ENCODE data around the gene SUCLG2.

SUCLG2 gene

DNA sequence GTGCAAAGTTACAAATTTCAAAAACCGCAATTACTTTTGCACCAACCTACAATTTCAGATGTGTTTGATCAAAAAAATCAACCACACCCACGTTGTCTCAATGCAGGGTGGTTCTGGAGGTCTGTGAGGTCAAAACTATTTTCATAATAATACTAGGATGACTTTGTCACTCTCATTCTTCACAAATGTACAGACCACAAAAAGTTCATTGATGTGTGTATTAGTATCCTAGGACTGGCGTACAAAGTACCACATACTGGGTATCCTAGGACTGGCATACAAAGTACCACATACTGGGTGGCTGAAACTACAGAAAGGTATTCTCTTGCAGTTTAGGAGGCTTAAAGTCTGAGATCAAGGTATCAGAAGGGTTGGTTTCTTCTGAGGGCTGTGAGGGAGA, 13.0 kb downstream of the SUCLG2 start:
- H2AFZ ChIP-seq (ENCODE audit: low read length), result no peak overlapping the region
- no peak overlapping the region for H3K27ac ChIP-seq (ENCODE audit: low read length)
- H3F3A ChIP-seq (ENCODE audit: insufficient read depth, low read length), result no peaks in the 10 kb centered on the region
- H3K4me3 ChIP-seq (ENCODE audit: low read length), result no peak overlapping the region
- no peaks in the 10 kb centered on the region for H3K36me3 ChIP-seq (replicated peaks; ENCODE audit: insufficient read depth, low read length)
- H3K4me2 ChIP-seq (ENCODE audit: low read depth, low read length), result no peak overlapping the region
- no peak overlapping the region for H3K9ac ChIP-seq (ENCODE audit: low read length)
- TF ChIP-seq EZH2 (optimal IDR thresholded peaks at IDR 0.05; ENCODE audit: low read depth, low read length), result no peak
- TF ChIP-seq EZH2phosphoT487 (IDR thresholded peaks at IDR 0.05; ENCODE audit: low read length), result no peak
- TF ChIP-seq, protein P1, sequence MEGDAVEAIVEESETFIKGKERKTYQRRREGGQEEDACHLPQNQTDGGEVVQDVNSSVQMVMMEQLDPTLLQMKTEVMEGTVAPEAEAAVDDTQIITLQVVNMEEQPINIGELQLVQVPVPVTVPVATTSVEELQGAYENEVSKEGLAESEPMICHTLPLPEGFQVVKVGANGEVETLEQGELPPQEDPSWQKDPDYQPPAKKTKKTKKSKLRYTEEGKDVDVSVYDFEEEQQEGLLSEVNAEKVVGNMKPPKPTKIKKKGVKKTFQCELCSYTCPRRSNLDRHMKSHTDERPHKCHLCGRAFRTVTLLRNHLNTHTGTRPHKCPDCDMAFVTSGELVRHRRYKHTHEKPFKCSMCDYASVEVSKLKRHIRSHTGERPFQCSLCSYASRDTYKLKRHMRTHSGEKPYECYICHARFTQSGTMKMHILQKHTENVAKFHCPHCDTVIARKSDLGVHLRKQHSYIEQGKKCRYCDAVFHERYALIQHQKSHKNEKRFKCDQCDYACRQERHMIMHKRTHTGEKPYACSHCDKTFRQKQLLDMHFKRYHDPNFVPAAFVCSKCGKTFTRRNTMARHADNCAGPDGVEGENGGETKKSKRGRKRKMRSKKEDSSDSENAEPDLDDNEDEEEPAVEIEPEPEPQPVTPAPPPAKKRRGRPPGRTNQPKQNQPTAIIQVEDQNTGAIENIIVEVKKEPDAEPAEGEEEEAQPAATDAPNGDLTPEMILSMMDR (IDR thresholded peaks at IDR 0.05; ENCODE audit: low read length), result no peak
- H3K9me2 ChIP-seq (replicated peaks; ENCODE audit: insufficient read depth, low read length), result no peaks in the 10 kb centered on the region
- 0 out of 2 replicates have a peak, but pooled peaks cover 3% of the 10 kb centered on the region for H3K4me1 ChIP-seq (ENCODE audit: low read length)
- no peaks in the 10 kb centered on the region for H4K20me1 ChIP-seq (ENCODE audit: insufficient read depth, low read length)
- peaks cover 49% of the 10 kb centered on the region for H3K79me2 ChIP-seq (ENCODE audit: low read length)
- H3K9me3 ChIP-seq (replicated peaks; ENCODE audit: insufficient read depth, low read length), result no peaks in the 10 kb centered on the region
- DNase-seq, result no peak
- H3K27me3 ChIP-seq (replicated peaks; ENCODE audit: insufficient read depth, low read length), result no peaks in the 10 kb centered on the region

DNA sequence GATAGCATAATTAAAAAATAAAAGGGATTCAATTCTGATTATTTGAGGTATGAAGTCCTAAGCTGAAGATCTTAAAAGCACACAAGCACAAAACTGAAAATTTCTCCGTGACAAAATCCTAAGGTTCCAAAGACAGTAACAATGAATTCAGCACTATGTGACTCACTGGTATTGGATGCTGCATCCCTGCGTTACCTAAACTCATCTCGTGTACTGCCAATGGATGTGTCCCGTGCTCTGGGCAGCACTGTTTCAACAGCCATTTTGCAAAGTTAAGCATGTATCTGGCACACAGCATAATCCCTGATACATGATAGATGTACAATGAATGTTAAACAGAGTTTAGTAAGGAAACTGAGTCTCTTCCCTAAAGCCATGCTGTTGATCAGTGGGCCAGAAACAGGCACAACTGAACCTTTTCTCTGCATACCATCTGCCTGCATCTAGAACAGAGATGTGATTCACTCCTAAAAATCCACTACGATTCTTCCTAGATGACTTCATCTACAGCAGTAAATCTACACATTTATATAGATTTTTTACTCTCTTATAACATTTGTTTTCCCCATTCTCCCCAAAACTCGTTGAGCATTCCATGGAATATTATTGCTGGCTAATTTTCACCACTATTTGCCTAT, 14.3 kb downstream of the SUCLG2 start:
- H3K9me2 ChIP-seq (replicated peaks; ENCODE audit: insufficient read depth, low read length), result no peaks in the 10 kb centered on the region
- no peak overlapping the region for H3K9ac ChIP-seq (ENCODE audit: low read length)
- no peaks in the 10 kb centered on the region for H3K27me3 ChIP-seq (replicated peaks; ENCODE audit: insufficient read depth, low read length)
- TF ChIP-seq EZH2phosphoT487 (IDR thresholded peaks at IDR 0.05; ENCODE audit: low read length), result no peak
- TF ChIP-seq, protein P1 (IDR thresholded peaks at IDR 0.05; ENCODE audit: low read length), result no peak
- TF ChIP-seq EZH2 (optimal IDR thresholded peaks at IDR 0.05; ENCODE audit: low read depth, low read length), result no peak
- peaks cover 51% of the 10 kb centered on the region for H3K79me2 ChIP-seq (ENCODE audit: low read length)
- no peak overlapping the region for H3K4me3 ChIP-seq (ENCODE audit: low read length)
- no peaks in the 10 kb centered on the region for H3K36me3 ChIP-seq (replicated peaks; ENCODE audit: insufficient read depth, low read length)
- no peaks in the 10 kb centered on the region for H3K9me3 ChIP-seq (replicated peaks; ENCODE audit: insufficient read depth, low read length)
- no peak overlapping the region for H3K4me2 ChIP-seq (ENCODE audit: low read depth, low read length)
- H4K20me1 ChIP-seq (ENCODE audit: insufficient read depth, low read length), result no peaks in the 10 kb centered on the region
- H3F3A ChIP-seq (ENCODE audit: insufficient read depth, low read length), result no peaks in the 10 kb centered on the region
- H3K4me1 ChIP-seq (ENCODE audit: low read length), result peaks cover 12% of the 10 kb centered on the region
- DNase-seq, result no peak
- no peak overlapping the region for H3K27ac ChIP-seq (ENCODE audit: low read length)
- no peak overlapping the region for H2AFZ ChIP-seq (ENCODE audit: low read length)

DNA sequence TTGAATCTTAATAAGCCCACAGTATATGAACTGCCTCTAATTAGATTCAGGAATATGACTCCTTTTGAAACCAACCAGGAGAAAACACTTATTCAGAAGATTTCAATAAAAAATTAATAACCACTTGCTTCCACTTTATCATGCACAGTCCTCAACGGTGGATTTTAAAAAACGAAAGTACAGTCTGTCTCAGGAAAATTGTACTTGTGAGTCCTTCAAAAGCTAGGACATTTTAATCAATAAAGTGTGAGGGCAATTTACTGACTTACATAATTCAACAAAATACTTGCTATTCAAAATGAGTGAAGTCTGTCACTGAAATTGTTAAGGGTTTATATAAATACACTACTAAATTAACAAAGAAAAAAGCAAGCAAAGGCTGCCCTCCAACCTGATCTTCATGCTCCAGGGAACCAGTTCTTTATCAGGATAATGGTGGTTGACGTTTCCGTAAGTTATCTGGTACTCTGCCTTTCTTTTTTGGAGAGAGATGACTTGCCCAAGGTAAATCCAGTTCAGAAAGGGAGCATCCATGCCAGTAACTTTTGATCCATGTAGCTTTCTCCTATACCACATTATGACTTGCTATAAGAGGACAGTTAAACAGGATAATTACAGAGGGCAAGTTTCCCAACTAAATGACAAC, 17.0 kb downstream of the SUCLG2 start:
- no peak for DNase-seq
- Histone ChIP-seq H3K27me3 (replicated peaks; ENCODE audit: insufficient read depth, low read length) (no peaks in the 10 kb centered on the region), H3F3A (ENCODE audit: insufficient read depth, low read length) (no peaks in the 10 kb centered on the region), H3K9ac (ENCODE audit: low read length) (no peak overlapping the region), H3K4me3 (ENCODE audit: low read length) (no peak overlapping the region), H4K20me1 (ENCODE audit: insufficient read depth, low read length) (no peaks in the 10 kb centered on the region), H3K9me2 (replicated peaks; ENCODE audit: insufficient read depth, low read length) (no peaks in the 10 kb centered on the region), H3K36me3 (replicated peaks; ENCODE audit: insufficient read depth, low read length) (no peaks in the 10 kb centered on the region), H3K79me2 (ENCODE audit: low read length) (peaks cover 60% of the 10 kb centered on the region), H2AFZ (ENCODE audit: low read length) (no peak overlapping the region), H3K4me2 (ENCODE audit: low read depth, low read length) (no peak overlapping the region), H3K27ac (ENCODE audit: low read length) (no peak overlapping the region), H3K4me1 (ENCODE audit: low read length) (peaks cover 20% of the 10 kb centered on the region), H3K9me3 (replicated peaks; ENCODE audit: insufficient read depth, low read length) (no peaks in the 10 kb centered on the region)
- TF ChIP-seq EZH2phosphoT487 (IDR thresholded peaks at IDR 0.05; ENCODE audit: low read length) (no peak), EZH2 (optimal IDR thresholded peaks at IDR 0.05; ENCODE audit: low read depth, low read length) (no peak)
- TF ChIP-seq, protein P1 (IDR thresholded peaks at IDR 0.05; ENCODE audit: low read length), result no peak

Measured in MM.1S (cell line).